Measurements from ENCODE around the gene ZNF48.

Gene ZNF48

DNA sequence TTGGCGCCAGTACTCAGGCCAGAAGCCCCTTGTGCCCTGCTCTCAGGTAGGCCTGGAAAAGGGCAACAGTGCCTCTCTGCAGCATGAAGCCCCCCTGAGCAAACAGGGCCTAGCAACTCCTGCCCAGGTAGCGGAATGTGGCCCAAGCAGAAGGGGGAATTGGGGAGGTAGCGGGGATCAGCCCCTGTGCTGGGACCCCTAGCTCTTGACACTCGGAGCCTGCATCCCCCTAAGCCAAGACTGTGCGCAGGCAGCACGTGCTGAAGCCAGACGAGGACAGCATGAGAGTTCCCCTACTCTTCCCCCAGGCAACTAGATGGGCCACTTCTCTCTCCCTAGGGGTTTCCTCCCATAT is 39.3 kb upstream of the ZNF48 start:
- Histone ChIP-seq H3K9ac (ENCODE audit: low read length) (peak overlapping the region; percentile 93; the same call in 1 of the 2 replicates), H2AFZ (ENCODE audit: low read length) (no peak overlapping the region), H3K4me3 (ENCODE audit: low read depth, low read length, poor library complexity, severe bottlenecking) (peak overlapping the region; percentile 94), H3K27ac (ENCODE audit: low read depth, low read length, poor library complexity, severe bottlenecking) (peak overlapping the region; percentile 71), H3K4me2 (ENCODE audit: low read length) (peak overlapping the region; percentile 68), H4K20me1 (ENCODE audit: insufficient read depth, low read length) (no peaks in the 10 kb centered on the region), H3K27me3 (ENCODE audit: insufficient read depth, low read length) (no peaks in the 10 kb centered on the region), H3K9me3 (ENCODE audit: low read length) (no peaks in the 10 kb centered on the region), H3K9me2 (ENCODE audit: low read depth, low read length) (no peaks in the 10 kb centered on the region), H3K4me1 (ENCODE audit: insufficient read depth, low read length, severe bottlenecking) (peaks cover 54% of the 10 kb centered on the region), H3F3A (ENCODE audit: insufficient read depth, low read length) (no peaks in the 10 kb centered on the region), H3K79me2 (ENCODE audit: insufficient read depth, low read length) (peaks cover 10% of the 10 kb centered on the region; the same call in 1 of the 2 replicates), H3K36me3 (ENCODE audit: insufficient read depth, low read length) (peaks cover 75% of the 10 kb centered on the region)
- TF ChIP-seq EZH2 (IDR thresholded peaks at IDR 0.05; ENCODE audit: borderline replicate concordance, low read length) = no peak

DNA sequence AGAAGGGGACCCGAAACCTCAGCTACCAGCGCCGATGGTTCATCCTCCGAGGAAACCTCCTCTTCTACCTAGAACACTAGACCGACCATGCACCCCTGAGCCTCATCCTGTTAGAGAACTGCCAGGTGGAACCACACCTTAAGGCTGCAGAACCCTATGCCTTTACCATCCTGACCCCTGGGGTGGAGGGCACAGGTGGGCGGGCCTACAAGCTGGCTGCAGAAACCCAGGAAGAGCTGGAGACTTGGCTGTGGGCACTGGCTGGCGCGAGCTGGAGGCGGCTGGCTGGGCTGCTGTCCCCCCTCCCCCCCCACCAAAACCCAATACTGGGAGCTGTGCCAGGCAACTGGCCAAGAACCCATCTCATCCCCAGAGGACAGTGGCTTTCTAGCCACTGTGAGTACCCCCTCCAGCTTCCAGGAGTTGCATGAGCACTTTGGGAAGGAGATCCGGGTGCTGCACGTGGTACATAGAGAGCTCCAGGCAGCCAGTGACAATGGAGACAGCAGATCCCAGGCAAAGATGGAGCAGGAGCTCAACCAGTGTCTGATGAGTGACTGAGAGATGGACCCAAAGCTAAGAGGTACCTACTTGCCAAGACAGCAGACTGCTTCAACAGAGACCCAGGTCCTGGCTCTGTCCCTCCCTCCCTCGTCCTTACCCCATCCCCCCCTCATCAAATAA is 38.7 kb upstream of the ZNF48 start:
- Histone ChIP-seq H3K4me2 (ENCODE audit: low read length) (peak overlapping the region; percentile 68), H3K27ac (ENCODE audit: low read depth, low read length, poor library complexity, severe bottlenecking) (peak overlapping the region; percentile 71), H3K9me2 (ENCODE audit: low read depth, low read length) (no peaks in the 10 kb centered on the region), H3K4me3 (ENCODE audit: low read depth, low read length, poor library complexity, severe bottlenecking) (peak overlapping the region; percentile 94), H2AFZ (ENCODE audit: low read length) (no peak overlapping the region), H3K27me3 (ENCODE audit: insufficient read depth, low read length) (no peaks in the 10 kb centered on the region), H3F3A (ENCODE audit: insufficient read depth, low read length) (no peaks in the 10 kb centered on the region), H3K9ac (ENCODE audit: low read length) (peak overlapping the region; percentile 93; the same call in 1 of the 2 replicates), H3K4me1 (ENCODE audit: insufficient read depth, low read length, severe bottlenecking) (peaks cover 48% of the 10 kb centered on the region), H3K9me3 (ENCODE audit: low read length) (no peaks in the 10 kb centered on the region), H3K79me2 (ENCODE audit: insufficient read depth, low read length) (peaks cover 10% of the 10 kb centered on the region; the same call in 1 of the 2 replicates), H4K20me1 (ENCODE audit: insufficient read depth, low read length) (no peaks in the 10 kb centered on the region), H3K36me3 (ENCODE audit: insufficient read depth, low read length) (peaks cover 75% of the 10 kb centered on the region)
- no peak for TF ChIP-seq EZH2 (IDR thresholded peaks at IDR 0.05; ENCODE audit: borderline replicate concordance, low read length)
- TF ChIP-seq, protein P1, sequence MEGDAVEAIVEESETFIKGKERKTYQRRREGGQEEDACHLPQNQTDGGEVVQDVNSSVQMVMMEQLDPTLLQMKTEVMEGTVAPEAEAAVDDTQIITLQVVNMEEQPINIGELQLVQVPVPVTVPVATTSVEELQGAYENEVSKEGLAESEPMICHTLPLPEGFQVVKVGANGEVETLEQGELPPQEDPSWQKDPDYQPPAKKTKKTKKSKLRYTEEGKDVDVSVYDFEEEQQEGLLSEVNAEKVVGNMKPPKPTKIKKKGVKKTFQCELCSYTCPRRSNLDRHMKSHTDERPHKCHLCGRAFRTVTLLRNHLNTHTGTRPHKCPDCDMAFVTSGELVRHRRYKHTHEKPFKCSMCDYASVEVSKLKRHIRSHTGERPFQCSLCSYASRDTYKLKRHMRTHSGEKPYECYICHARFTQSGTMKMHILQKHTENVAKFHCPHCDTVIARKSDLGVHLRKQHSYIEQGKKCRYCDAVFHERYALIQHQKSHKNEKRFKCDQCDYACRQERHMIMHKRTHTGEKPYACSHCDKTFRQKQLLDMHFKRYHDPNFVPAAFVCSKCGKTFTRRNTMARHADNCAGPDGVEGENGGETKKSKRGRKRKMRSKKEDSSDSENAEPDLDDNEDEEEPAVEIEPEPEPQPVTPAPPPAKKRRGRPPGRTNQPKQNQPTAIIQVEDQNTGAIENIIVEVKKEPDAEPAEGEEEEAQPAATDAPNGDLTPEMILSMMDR (IDR thresholded peaks at IDR 0.05; ENCODE audit: low read length) = no peak

DNA sequence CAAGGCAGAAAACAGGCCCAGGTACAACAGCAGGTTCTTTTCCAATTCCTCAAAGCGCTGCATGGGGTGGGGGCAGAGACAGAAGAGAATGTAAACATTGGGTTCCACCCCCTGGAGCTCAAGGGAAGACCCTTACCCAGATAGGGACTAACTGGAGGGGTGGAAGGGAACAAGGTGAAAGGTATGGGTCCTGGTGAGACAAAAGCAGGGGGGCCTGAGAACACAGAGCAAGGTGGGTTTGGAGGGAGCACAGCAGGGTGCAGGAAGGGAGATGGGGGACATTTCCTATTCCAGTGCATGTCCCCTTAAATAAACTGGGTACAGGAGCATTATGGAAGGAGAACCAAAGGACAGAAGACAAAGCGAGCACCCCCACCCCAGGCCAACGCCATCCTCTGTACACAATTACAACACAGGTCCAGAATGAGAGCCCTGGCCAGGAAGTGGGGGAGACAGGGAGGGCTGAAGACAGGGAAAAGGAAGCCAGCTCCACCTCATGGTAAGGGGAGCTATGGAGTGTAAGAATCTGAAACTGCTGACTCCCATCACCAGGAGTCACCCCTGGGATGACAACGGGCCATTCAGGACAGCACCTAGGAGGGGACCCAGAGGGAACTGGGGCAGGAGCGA is 38.0 kb upstream of the ZNF48 start:
- TF ChIP-seq, protein P1 (IDR thresholded peaks at IDR 0.05; ENCODE audit: low read length) = no peak
- no peak for TF ChIP-seq EZH2 (IDR thresholded peaks at IDR 0.05; ENCODE audit: borderline replicate concordance, low read length)
- H3K4me3 ChIP-seq (ENCODE audit: low read depth, low read length, poor library complexity, severe bottlenecking) = no peak overlapping the region
- H3K9ac ChIP-seq (ENCODE audit: low read length) = no peak overlapping the region
- H3K27ac ChIP-seq (ENCODE audit: low read depth, low read length, poor library complexity, severe bottlenecking) = peak overlapping the region; percentile 71
- peaks cover 41% of the 10 kb centered on the region for H3K4me1 ChIP-seq (ENCODE audit: insufficient read depth, low read length, severe bottlenecking)
- H3K79me2 ChIP-seq (ENCODE audit: insufficient read depth, low read length) = peaks cover 10% of the 10 kb centered on the region; the same call in 1 of the 2 replicates
- no peaks in the 10 kb centered on the region for H3K9me3 ChIP-seq (ENCODE audit: low read length)
- no peaks in the 10 kb centered on the region for H3K27me3 ChIP-seq (ENCODE audit: insufficient read depth, low read length)
- peak overlapping the region; percentile 68; the same call in 1 of the 2 replicates for H3K4me2 ChIP-seq (ENCODE audit: low read length)
- H4K20me1 ChIP-seq (ENCODE audit: insufficient read depth, low read length) = no peaks in the 10 kb centered on the region
- no peaks in the 10 kb centered on the region for H3K9me2 ChIP-seq (ENCODE audit: low read depth, low read length)
- peaks cover 70% of the 10 kb centered on the region for H3K36me3 ChIP-seq (ENCODE audit: insufficient read depth, low read length)
- no peak overlapping the region for H2AFZ ChIP-seq (ENCODE audit: low read length)
- no peaks in the 10 kb centered on the region for H3F3A ChIP-seq (ENCODE audit: insufficient read depth, low read length)
